ENCODE results near the gene ATP6V1G1.

The ATP6V1G1 gene

GRCh38 chr9:114587345-114588202 lies at the start of gene ATP6V1G1:
ATP6V1G1 (plus strand) TSS chr9:114587769; CDS start chr9:114587839, 70 bp downstream.
- Mint-ChIP-seq H3K4me3 (peak within 1 kb of the TSS; percentile 97), H3K4me1 (peaks cover 46% of the 10 kb centered on the region)
- ATAC-seq = peak; percentile 98

GRCh38 chr9:114538241-114538640 lies 49.3 kb upstream of the ATP6V1G1 start:
- Mint-ChIP-seq H3K36me3 (no peaks in the 10 kb centered on the region), H3K27ac (no peak overlapping the region), H3K27me3 (no peaks in the 10 kb centered on the region), H3K4me1 (peaks cover 9% of the 10 kb centered on the region), H3K4me3 (no peak overlapping the region), H3K9me3 (no peaks in the 10 kb centered on the region)
- ATAC-seq = peak; percentile 95

More at GRCh38 chr9:114587345-114588202, at the start of gene ATP6V1G1:
- no peaks in the 10 kb centered on the region for H3K27me3 Mint-ChIP-seq
- no peaks in the 10 kb centered on the region for H3K9me3 Mint-ChIP-seq
- peaks cover 21% of the 10 kb centered on the region for H3K36me3 Mint-ChIP-seq
- peak within 1 kb of the TSS; percentile 97 for H3K27ac Mint-ChIP-seq

GRCh38 chr9:114539701-114540380 lies 47.7 kb upstream of the ATP6V1G1 start:
- Mint-ChIP-seq H3K9me3 (no peaks in the 10 kb centered on the region), H3K36me3 (no peaks in the 10 kb centered on the region), H3K4me1 (peaks cover 9% of the 10 kb centered on the region), H3K27me3 (no peaks in the 10 kb centered on the region), H3K27ac (no peak overlapping the region), H3K4me3 (no peak overlapping the region)
- ATAC-seq = no peak

GRCh38 chr9:114545055-114545454 lies 42.5 kb upstream of the ATP6V1G1 start:
- H3K4me3 Mint-ChIP-seq = no peak overlapping the region
- no peaks in the 10 kb centered on the region for H3K9me3 Mint-ChIP-seq
- ATAC-seq = no peak
- peaks cover 7% of the 10 kb centered on the region for H3K4me1 Mint-ChIP-seq
- no peaks in the 10 kb centered on the region for H3K36me3 Mint-ChIP-seq
- no peak overlapping the region for H3K27ac Mint-ChIP-seq
- no peaks in the 10 kb centered on the region for H3K27me3 Mint-ChIP-seq

GRCh38 chr9:114546851-114547250 lies 40.7 kb upstream of the ATP6V1G1 start:
- H3K27me3 Mint-ChIP-seq = no peaks in the 10 kb centered on the region
- H3K27ac Mint-ChIP-seq = no peak overlapping the region
- no peak for ATAC-seq
- H3K4me3 Mint-ChIP-seq = no peak overlapping the region
- no peaks in the 10 kb centered on the region for H3K9me3 Mint-ChIP-seq
- peaks cover 9% of the 10 kb centered on the region for H3K4me1 Mint-ChIP-seq
- H3K36me3 Mint-ChIP-seq = no peaks in the 10 kb centered on the region

- H3K4me3 Mint-ChIP-seq = no peak overlapping the region
- H3K27me3 Mint-ChIP-seq = no peaks in the 10 kb centered on the region
- no peak overlapping the region for H3K27ac Mint-ChIP-seq
- no peak for ATAC-seq
- no peaks in the 10 kb centered on the region for H3K9me3 Mint-ChIP-seq
- H3K36me3 Mint-ChIP-seq = no peaks in the 10 kb centered on the region
- H3K4me1 Mint-ChIP-seq = peaks cover 13% of the 10 kb centered on the region
Observed at GRCh38 chr9:114549697-114550330, 37.8 kb upstream of the ATP6V1G1 start.

GRCh38 chr9:114551750-114552685 lies 35.6 kb upstream of the ATP6V1G1 start:
- H3K4me3 Mint-ChIP-seq = no peak overlapping the region
- peak; percentile 57 for ATAC-seq
- no peaks in the 10 kb centered on the region for H3K27me3 Mint-ChIP-seq
- H3K4me1 Mint-ChIP-seq = peaks cover 25% of the 10 kb centered on the region
- H3K36me3 Mint-ChIP-seq = no peaks in the 10 kb centered on the region
- H3K27ac Mint-ChIP-seq = peak overlapping the region; percentile 20
- H3K9me3 Mint-ChIP-seq = no peaks in the 10 kb centered on the region

- Mint-ChIP-seq H3K9me3 (no peaks in the 10 kb centered on the region), H3K27me3 (no peaks in the 10 kb centered on the region), H3K27ac (no peak overlapping the region), H3K4me1 (peaks cover 26% of the 10 kb centered on the region), H3K4me3 (no peak overlapping the region), H3K36me3 (no peaks in the 10 kb centered on the region)
- ATAC-seq = no peak
Observed at GRCh38 chr9:114552706-114553105, 34.9 kb upstream of the ATP6V1G1 start.

GRCh38 chr9:114553202-114553601 lies 34.4 kb upstream of the ATP6V1G1 start:
- ATAC-seq = no peak
- Mint-ChIP-seq H3K36me3 (no peaks in the 10 kb centered on the region), H3K4me3 (no peak overlapping the region), H3K27ac (no peak overlapping the region), H3K27me3 (no peaks in the 10 kb centered on the region), H3K9me3 (no peaks in the 10 kb centered on the region), H3K4me1 (peaks cover 29% of the 10 kb centered on the region)

- Mint-ChIP-seq H3K4me3 (no peak overlapping the region), H3K36me3 (no peaks in the 10 kb centered on the region), H3K27me3 (no peaks in the 10 kb centered on the region), H3K27ac (peak overlapping the region; percentile 34), H3K4me1 (peaks cover 42% of the 10 kb centered on the region), H3K9me3 (no peaks in the 10 kb centered on the region)
- ATAC-seq = no peak
Observed at GRCh38 chr9:114555696-114556095, 31.9 kb upstream of the ATP6V1G1 start.

GRCh38 chr9:114558027-114558675 lies 29.4 kb upstream of the ATP6V1G1 start:
- Mint-ChIP-seq H3K9me3 (no peaks in the 10 kb centered on the region), H3K4me1 (peaks cover 36% of the 10 kb centered on the region), H3K36me3 (no peaks in the 10 kb centered on the region), H3K4me3 (no peak overlapping the region), H3K27me3 (no peaks in the 10 kb centered on the region), H3K27ac (peak overlapping the region; percentile 75)
- ATAC-seq = no peak

- ATAC-seq = no peak
- H3K4me3 Mint-ChIP-seq = no peak overlapping the region
- no peaks in the 10 kb centered on the region for H3K9me3 Mint-ChIP-seq
- peaks cover 36% of the 10 kb centered on the region for H3K4me1 Mint-ChIP-seq
- peak overlapping the region; percentile 53 for H3K27ac Mint-ChIP-seq
- no peaks in the 10 kb centered on the region for H3K27me3 Mint-ChIP-seq
- no peaks in the 10 kb centered on the region for H3K36me3 Mint-ChIP-seq
Observed at GRCh38 chr9:114559830-114560513, 27.6 kb upstream of the ATP6V1G1 start.

GRCh38 chr9:114560956-114561355 lies 26.6 kb upstream of the ATP6V1G1 start:
- peaks cover 30% of the 10 kb centered on the region for H3K4me1 Mint-ChIP-seq
- no peak overlapping the region for H3K27ac Mint-ChIP-seq
- ATAC-seq = no peak

GRCh38 chr9:114561771-114562170 lies 25.8 kb upstream of the ATP6V1G1 start:
- H3K4me3 Mint-ChIP-seq = no peak overlapping the region
- H3K9me3 Mint-ChIP-seq = no peaks in the 10 kb centered on the region
- H3K4me1 Mint-ChIP-seq = peaks cover 35% of the 10 kb centered on the region
- no peak overlapping the region for H3K27ac Mint-ChIP-seq
- no peaks in the 10 kb centered on the region for H3K36me3 Mint-ChIP-seq
- H3K27me3 Mint-ChIP-seq = no peaks in the 10 kb centered on the region
- no peak for ATAC-seq

More at GRCh38 chr9:114560956-114561355, 26.6 kb upstream of the ATP6V1G1 start:
- Mint-ChIP-seq H3K9me3 (no peaks in the 10 kb centered on the region), H3K36me3 (no peaks in the 10 kb centered on the region), H3K4me3 (no peak overlapping the region), H3K27me3 (no peaks in the 10 kb centered on the region)
